Brain microvascular endothelial cell (primary cell): Measurements from ENCODE around the gene PROZ.
"Not testable (repeated sequence)": the region's sequence is repeated elsewhere in the genome, so short reads cannot be mapped to it uniquely, and the experiment has no call there.

ENCODE experiments used
- DNase-seq: peaks from one replicate; pipeline ENCODE4 v3.0.0-alpha.2; 2020
- H3K27ac ChIP-seq: fragments of 250-450 bp; sonication (Bioruptor Pico); 2 replicates; pipeline ENCODE4 v1.5.1; 2020; ENCODE audit warnings: mild to moderate bottlenecking, moderate library complexity
- H3K27me3 ChIP-seq: fragments of 250-450 bp; sonication (Bioruptor Pico); replicated peaks from 2 replicates; pipeline ENCODE4 v1.5.1; 2020; ENCODE audit warnings: mild to moderate bottlenecking
- H3K36me3 ChIP-seq: fragments of 250-450 bp; sonication (Bioruptor Pico); replicated peaks from 2 replicates; pipeline ENCODE4 v1.5.1; 2020; ENCODE audit warnings: mild to moderate bottlenecking
- H3K4me3 ChIP-seq: 2 replicates; pipeline ENCODE4 v1.5.1; 2011; ENCODE audit warnings: low read depth, mild to moderate bottlenecking, control low read depth, low read length, moderate library complexity
- in situ Hi-C: cut with HindIII; loops from 2 replicates; pipeline ENCODE4 v1.10.0; 2017; ENCODE audit warnings: low sequenced_read_pairs, low pct_ligation_motif_present
- TF ChIP-seq, protein P1 (sequence below): IDR thresholded peaks from 2 replicates; pipeline ENCODE4 v1.5.1; 2011; ENCODE audit warnings: low read depth, mild to moderate bottlenecking, moderate library complexity, low read length, control low read depth, inconsistent platforms; ENCODE audit errors: missing control alignments

The PROZ gene

DNA sequence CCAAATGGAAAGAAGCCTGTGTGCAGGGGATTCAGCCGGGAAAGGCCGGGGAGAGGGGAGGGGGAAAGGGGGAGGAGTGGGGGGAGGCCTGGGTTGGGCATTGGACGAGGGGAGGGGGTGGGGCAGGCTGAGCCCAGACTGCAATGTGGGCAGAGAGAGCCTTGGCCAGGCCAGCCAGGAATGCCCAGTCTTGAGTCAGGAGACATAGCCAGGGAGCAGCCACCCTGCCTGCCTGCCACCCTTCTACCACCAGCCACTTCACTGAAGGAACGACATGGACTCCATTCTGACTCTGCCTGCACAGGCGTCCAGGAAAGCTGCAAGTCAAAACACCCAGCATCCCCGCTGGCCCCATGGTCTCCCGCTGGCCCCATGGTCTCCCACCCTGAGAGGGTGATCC is 498 bp downstream of the PROZ start:
- no peak overlapping the region for H3K4me3 ChIP-seq

DNA sequence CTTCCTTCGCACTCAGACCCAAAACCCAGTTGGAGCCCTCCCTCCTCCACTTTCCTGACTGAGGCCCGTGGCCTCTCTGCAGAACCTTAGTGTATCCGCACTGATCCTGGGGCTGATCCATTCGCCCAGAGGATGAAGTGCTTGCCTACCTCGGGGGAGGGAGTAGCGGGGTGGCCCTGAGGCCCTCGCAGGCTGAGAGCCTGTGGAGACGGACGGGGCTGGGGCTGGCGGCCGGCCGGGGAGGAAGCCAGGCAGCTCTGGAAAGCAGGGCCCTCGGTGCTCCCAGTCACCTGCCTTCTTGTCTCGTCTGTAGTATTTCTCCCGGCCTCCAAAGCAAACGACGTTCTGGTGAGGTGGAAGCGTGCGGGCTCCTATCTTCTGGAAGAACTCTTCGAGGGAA is 1.3 kb downstream of the PROZ start:
- DNase-seq: no peak
- Histone ChIP-seq H3K4me3 (no peak overlapping the region), H3K27me3 (no peaks in the 10 kb centered on the region), H3K36me3 (no peaks in the 10 kb centered on the region), H3K27ac (no peak overlapping the region)
- in situ Hi-C loops: no loop called here
- TF ChIP-seq, protein P1, sequence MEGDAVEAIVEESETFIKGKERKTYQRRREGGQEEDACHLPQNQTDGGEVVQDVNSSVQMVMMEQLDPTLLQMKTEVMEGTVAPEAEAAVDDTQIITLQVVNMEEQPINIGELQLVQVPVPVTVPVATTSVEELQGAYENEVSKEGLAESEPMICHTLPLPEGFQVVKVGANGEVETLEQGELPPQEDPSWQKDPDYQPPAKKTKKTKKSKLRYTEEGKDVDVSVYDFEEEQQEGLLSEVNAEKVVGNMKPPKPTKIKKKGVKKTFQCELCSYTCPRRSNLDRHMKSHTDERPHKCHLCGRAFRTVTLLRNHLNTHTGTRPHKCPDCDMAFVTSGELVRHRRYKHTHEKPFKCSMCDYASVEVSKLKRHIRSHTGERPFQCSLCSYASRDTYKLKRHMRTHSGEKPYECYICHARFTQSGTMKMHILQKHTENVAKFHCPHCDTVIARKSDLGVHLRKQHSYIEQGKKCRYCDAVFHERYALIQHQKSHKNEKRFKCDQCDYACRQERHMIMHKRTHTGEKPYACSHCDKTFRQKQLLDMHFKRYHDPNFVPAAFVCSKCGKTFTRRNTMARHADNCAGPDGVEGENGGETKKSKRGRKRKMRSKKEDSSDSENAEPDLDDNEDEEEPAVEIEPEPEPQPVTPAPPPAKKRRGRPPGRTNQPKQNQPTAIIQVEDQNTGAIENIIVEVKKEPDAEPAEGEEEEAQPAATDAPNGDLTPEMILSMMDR: no peak

More for the DNA sequence above, 498 bp downstream of the PROZ start:
- no peak for DNase-seq
- no peak overlapping the region for H3K27ac ChIP-seq
- TF ChIP-seq, protein P1: no peak
- H3K27me3 ChIP-seq: no peaks in the 10 kb centered on the region
- H3K36me3 ChIP-seq: no peaks in the 10 kb centered on the region
- in situ Hi-C loops: no loop called here

DNA sequence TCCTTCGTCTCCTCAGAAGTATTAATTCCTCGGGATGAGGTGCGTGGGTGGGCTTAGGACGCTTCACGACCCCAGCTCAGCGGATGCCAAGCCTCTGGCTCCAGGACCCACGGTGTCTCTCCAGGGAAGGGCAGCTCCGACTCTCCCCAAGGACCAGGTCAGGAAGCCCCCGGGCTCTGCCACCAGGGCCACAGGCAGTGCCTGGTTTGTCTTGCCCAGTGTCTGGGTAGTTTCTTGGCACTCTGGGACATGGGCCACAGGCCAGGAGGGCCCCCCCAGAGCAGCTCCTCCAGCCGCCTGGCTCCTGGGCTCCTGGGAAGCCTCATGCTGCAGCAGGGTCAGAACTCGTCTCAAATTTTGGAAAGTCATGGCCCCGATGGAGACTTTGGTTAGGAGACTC is 2.5 kb downstream of the PROZ start:
- Histone ChIP-seq H3K27ac (no peak overlapping the region), H3K27me3 (no peaks in the 10 kb centered on the region), H3K36me3 (no peaks in the 10 kb centered on the region), H3K4me3 (no peak overlapping the region)
- DNase-seq: no peak
- TF ChIP-seq, protein P1: no peak
- in situ Hi-C loops: no loop called here

DNA sequence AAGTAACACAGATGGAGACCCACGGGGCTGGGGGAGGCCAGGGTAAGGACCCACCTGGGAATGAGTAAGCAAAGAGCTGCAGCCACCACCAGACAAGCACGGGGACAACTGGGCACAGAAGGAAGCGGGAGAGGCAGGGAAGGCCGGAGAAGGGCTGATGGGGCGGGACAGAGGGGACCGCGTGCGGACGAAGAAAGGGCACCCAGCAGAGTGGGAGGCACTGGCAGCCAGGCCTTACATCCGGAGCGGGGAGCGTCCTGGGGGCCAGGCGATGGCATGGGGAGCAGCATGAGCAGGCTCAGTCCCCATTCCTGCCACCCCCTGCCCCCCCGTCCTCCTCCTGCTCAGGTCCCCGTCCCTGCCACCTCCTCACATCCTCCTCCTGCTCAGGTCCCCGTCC is 3.0 kb downstream of the PROZ start:
- no peaks in the 10 kb centered on the region for H3K36me3 ChIP-seq
- in situ Hi-C loops: no loop called here
- no peak overlapping the region for H3K27ac ChIP-seq
- H3K27me3 ChIP-seq: no peaks in the 10 kb centered on the region
- DNase-seq: no peak
- TF ChIP-seq, protein P1: no peak
- H3K4me3 ChIP-seq: no peak overlapping the region

DNA sequence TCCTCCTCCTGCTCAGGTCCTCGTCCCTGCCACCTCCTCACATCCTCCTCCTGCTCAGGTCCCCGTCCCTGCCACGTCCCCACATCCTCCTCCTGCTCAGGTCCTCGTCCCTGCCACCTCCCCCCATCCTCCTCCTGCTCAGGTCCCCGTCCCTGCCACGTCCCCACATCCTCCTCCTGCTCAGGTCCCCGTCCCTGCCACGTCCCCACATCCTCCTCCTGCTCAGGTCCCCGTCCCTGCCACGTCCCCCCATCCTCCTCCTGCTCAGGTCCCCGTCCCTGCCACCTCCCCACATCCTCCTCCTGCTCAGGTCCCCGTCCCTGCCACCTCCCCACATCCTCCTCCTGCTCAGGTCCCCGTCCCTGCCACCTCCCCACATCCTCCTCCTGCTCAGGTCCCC is 3.5 kb downstream of the PROZ start:
- H3K36me3 ChIP-seq, H3K27ac ChIP-seq, in situ Hi-C loops, DNase-seq, H3K27me3 ChIP-seq, H3K4me3 ChIP-seq: not testable (repeated sequence)

DNA sequence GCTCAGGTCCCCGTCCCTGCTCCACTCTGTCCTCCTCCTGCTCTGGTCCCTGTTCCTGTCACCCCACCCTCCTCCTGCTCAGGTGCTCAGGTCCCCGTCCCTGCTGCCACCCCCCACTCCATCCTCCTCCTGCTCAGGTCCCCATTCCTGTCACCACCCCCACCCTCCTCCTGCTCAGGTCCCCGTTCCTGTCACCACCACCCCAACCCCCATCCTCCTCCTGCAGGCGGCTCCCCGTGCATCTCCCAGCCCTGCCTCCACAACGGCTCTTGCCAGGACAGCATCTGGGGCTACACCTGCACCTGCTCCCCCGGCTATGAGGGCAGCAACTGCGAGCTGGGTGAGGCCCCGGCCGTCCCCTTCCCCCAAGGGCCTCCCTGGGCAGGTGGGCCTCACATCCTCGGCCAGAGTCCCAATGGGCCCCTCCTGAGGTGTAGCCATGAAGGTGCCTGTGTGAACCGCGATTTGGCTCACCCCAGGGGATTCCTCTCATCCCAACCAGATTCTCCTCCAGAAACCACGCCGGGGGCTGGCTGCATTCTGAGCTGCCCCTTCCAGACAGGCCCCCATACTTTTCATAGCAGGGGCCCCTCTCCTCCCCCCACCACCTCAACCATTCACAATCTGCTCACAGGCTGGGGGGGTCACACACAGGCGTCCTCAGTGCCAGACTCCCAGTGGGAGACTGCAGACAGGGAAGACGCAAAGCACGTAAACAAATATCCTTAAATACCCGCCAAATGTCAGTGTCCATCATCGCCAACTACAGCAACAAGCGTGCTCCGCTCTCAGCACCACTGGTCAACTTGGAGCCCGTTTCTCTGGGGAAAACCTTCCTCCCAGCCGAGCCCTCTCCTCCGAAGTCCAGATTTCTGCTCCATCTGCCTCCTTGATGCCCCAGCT is 4.6 kb downstream of the PROZ start:
- H3K4me3 ChIP-seq: no peak overlapping the region
- in situ Hi-C loops: no loop called here
- peaks cover 3% of the 10 kb centered on the region for H3K36me3 ChIP-seq
- no peak overlapping the region for H3K27ac ChIP-seq
- no peaks in the 10 kb centered on the region for H3K27me3 ChIP-seq
- no peak for DNase-seq
- TF ChIP-seq, protein P1: no peak
